B cell (primary cell): ENCODE data around the gene PLN. TPM values are rescaled to one million over a fixed set of nuclear protein-coding genes. Genes with fewer than 3 reads are reported as not detected.

Experiments
- ATAC-seq: fragments of 200-7000 bp; cut with Tn5 transposase; one replicate; pipeline ENCODE4 v1.10.0; 2021; ENCODE audit warnings: low read depth, mild to moderate bottlenecking, moderate number of reproducible peaks, moderate library complexity
- CTCF ChIA-PET: fragments of 350-600 bp; sonication (Branson Sonifier 250); formaldehyde crosslinking; loops from one replicate; lab custom pipeline; 2021; ENCODE audit warnings: antibody characterized with exemption, inconsistent platforms; lab: Charles Lee
- POLR2A ChIA-PET: fragments of 350-600 bp; sonication (Branson Sonifier 250); formaldehyde crosslinking; loops from one replicate; lab custom pipeline; 2021; ENCODE audit warnings: antibody characterized with exemption; lab: Charles Lee
- DNase-seq: peaks from one replicate; pipeline ENCODE4 v3.0.0; 2013
- H2AFZ ChIP-seq: 2 replicates; pipeline ENCODE4 v1.6.1; 2012; ENCODE audit warnings: mild to moderate bottlenecking, low read depth, low read length; ENCODE audit not compliant: insufficient read depth, poor library complexity, severe bottlenecking
- H3K27ac ChIP-seq, 2 donors: 1 replicate in 1 of 2; 2 replicates in 1 of 2; pipeline ENCODE4 v1.5.1; 2012 to 2013; ENCODE audit warnings: low read length in 2 of 2, mild to moderate bottlenecking in 2 of 2, moderate library complexity in 1 of 2
- H3K27me3 ChIP-seq, 4 experiments: fragments of 200-600 bp in 1 of 4; sonication (generic) in 1 of 4; replicated peaks in 1 of 4; 1 replicate in 2 of 4; 2 replicates in 2 of 4; pipeline versions ENCODE4 v1.6.1 to v1.7.0; 2013 to 2016; ENCODE audit warnings: low read length in 3 of 4, mild to moderate bottlenecking in 2 of 4, mixed read lengths in 1 of 4, moderate library complexity in 1 of 4; ENCODE audit not compliant: insufficient read depth in 4 of 4, control insufficient read depth in 3 of 4; ENCODE audit errors: control extremely low read depth in 1 of 4
- H3K36me3 ChIP-seq, 2 experiments: replicated peaks in 1 of 2; 1 replicate in 1 of 2; 2 replicates in 1 of 2; pipeline versions ENCODE4 v1.6.1 to v1.7.1; 2013; ENCODE audit warnings: low read length in 1 of 2; ENCODE audit not compliant: insufficient read depth in 2 of 2, control insufficient read depth in 1 of 2; ENCODE audit errors: control extremely low read depth in 1 of 2, extremely low read depth in 1 of 2
- H3K4me1 ChIP-seq, 2 donors: fragments of 200-600 bp in 1 of 2; sonication (generic) in 1 of 2; 1 replicate in 1 of 2; 2 replicates in 1 of 2; pipeline versions ENCODE4 v1.5.1 to v1.6.1; 2013 to 2017; ENCODE audit warnings: low read length in 2 of 2; ENCODE audit not compliant: control insufficient read depth in 2 of 2, insufficient read depth in 2 of 2
- H3K4me2 ChIP-seq: replicated peaks from 2 replicates; pipeline ENCODE3; 2012; ENCODE audit warnings: mild to moderate bottlenecking, low read depth, low read length; ENCODE audit not compliant: poor library complexity, severe bottlenecking
- H3K4me3 ChIP-seq, 5 experiments: fragments of 200-600 bp in 1 of 5; sonication (generic) in 1 of 5; 1 replicate in 3 of 5; 2 replicates in 2 of 5; pipeline versions ENCODE4 v1.5.1 to v1.7.0; 2011 to 2016; ENCODE audit warnings: low read length in 4 of 5, mild to moderate bottlenecking in 4 of 5, low read depth in 2 of 5, control low read depth in 1 of 5, moderate library complexity in 1 of 5; ENCODE audit not compliant: insufficient read depth in 1 of 5; ENCODE audit errors: control extremely low read depth in 1 of 5, extremely low read depth in 1 of 5
- H3K79me2 ChIP-seq: fragments of 200-600 bp; sonication (generic); one replicate; pipeline ENCODE4 v1.6.0; 2016; ENCODE audit warnings: low read length; ENCODE audit not compliant: control insufficient read depth, insufficient read depth
- H3K9ac ChIP-seq: fragments of 200-600 bp; sonication (generic); 2 replicates; pipeline ENCODE4 v1.6.1; 2017; ENCODE audit warnings: mild to moderate bottlenecking, low read length, moderate library complexity
- H3K9me3 ChIP-seq, 3 donors: one replicate each; pipeline versions ENCODE4 v1.6.1 to v1.7.1; 2013; ENCODE audit warnings: low read length in 2 of 3; ENCODE audit not compliant: control insufficient read depth in 2 of 3, insufficient read depth in 1 of 3; ENCODE audit errors: control extremely low read depth in 1 of 3
- H4K20me1 ChIP-seq: 2 replicates; pipeline ENCODE4 v1.6.0; 2012; ENCODE audit warnings: mild to moderate bottlenecking, low read length; ENCODE audit not compliant: insufficient read depth, control insufficient read depth, poor library complexity, severe bottlenecking
- H3K27ac Mint-ChIP-seq: one replicate; pipeline ENCODE4 v1.8.0; 2021; ENCODE audit warnings: mixed read lengths
- H3K27me3 Mint-ChIP-seq: one replicate; pipeline ENCODE4 v1.8.0; 2021; ENCODE audit warnings: mixed read lengths
- H3K4me1 Mint-ChIP-seq: one replicate; pipeline ENCODE4 v1.8.0; 2021; ENCODE audit warnings: mixed read lengths
- H3K4me3 Mint-ChIP-seq: one replicate; pipeline ENCODE4 v1.8.0; 2021; ENCODE audit warnings: mixed read lengths
- H3K9me3 Mint-ChIP-seq: one replicate; pipeline ENCODE4 v1.8.0; 2022; ENCODE audit warnings: mixed read lengths; ENCODE audit not compliant: insufficient read depth
- EZH2 ChIP-seq: IDR thresholded peaks from 2 replicates; pipeline ENCODE4 v1.6.1; 2012; ENCODE audit warnings: borderline replicate concordance, low read depth, mild to moderate bottlenecking, moderate library complexity, low read length; ENCODE audit not compliant: insufficient read depth, poor library complexity, severe bottlenecking
- WGBS: methylation state at CpG from one replicate; pipeline ENCODE4 v1.1.5; 2013; ENCODE audit warnings: missing lambda C conversion rate; ENCODE audit not compliant: insufficient coverage; 5-methylcytosine and 5-hydroxymethylcytosine counted together
- intact Hi-C: fragments of 100-400 bp; cut with micrococcal nuclease; formaldehyde crosslinking; loops from one replicate; pipeline ENCODE4 v1.10.0; 2022
- polyA plus RNA-seq: library from polyadenylated mRNA; depleted of rRNA; stranded (reverse); fragments of >200 nt; gene quantifications from 2 replicates; pipeline ENCODE4 v1.2.3, GENCODE V29; 2012
- total RNA-seq, 2 donors: library from RNA; stranded (reverse); fragments of 120-200 nt in 1 of 2; gene quantifications; 1 replicate in 1 of 2; 2 replicates in 1 of 2; pipeline versions ENCODE4 v1.2.3 to v1.2.4, GENCODE V29; 2013 to 2022
- TF ChIP-seq, protein P1 (sequence below): fragments of 200-600 bp; IDR thresholded peaks from one replicate; pipeline ENCODE4 v1.8.0; 2022; ENCODE audit warnings: antibody characterized with exemption, mild to moderate bottlenecking

PLN gene
- total and polyA plus RNA-seq, 2 donors (not counting 1 experiment from before 2014, with no cell fraction given): not detected

- Histone ChIP-seq H4K20me1 (no peaks in the 10 kb centered on the region), H3K36me3 (peaks cover 1 to 12% of the 10 kb centered on the region in 2 experiments), H3K9me3 (peaks cover 0 to 14% (median 3%) of the 10 kb centered on the region in 3 donors), H3K4me3 (no peak overlapping the region), H3K27me3 (no peaks in the 10 kb centered on the region), H3K27ac (no peak overlapping the region), H2AFZ (no peak overlapping the region), H3K4me2 (no peak overlapping the region), H3K4me1 (no peaks in the 10 kb centered on the region), H3K79me2 (peaks cover 4% of the 10 kb centered on the region), H3K9ac (no peak overlapping the region)
- Mint-ChIP-seq H3K9me3 (peaks cover 4% of the 10 kb centered on the region), H3K27ac (no peak overlapping the region), H3K4me3 (no peak overlapping the region), H3K4me1 (peaks cover 7% of the 10 kb centered on the region), H3K27me3 (no peaks in the 10 kb centered on the region)
- ATAC-seq (no peak), DNase-seq (no peak)
- POLR2A ChIA-PET: no interaction called here
- intact Hi-C loops: no loop called here
- CTCF ChIA-PET: interaction anchor here (0.9 kb wide), 1 partner anchor 217 kb away, joined by 3 read pairs; no protein-coding TSS in a partner anchor
- TF ChIP-seq, protein P1, sequence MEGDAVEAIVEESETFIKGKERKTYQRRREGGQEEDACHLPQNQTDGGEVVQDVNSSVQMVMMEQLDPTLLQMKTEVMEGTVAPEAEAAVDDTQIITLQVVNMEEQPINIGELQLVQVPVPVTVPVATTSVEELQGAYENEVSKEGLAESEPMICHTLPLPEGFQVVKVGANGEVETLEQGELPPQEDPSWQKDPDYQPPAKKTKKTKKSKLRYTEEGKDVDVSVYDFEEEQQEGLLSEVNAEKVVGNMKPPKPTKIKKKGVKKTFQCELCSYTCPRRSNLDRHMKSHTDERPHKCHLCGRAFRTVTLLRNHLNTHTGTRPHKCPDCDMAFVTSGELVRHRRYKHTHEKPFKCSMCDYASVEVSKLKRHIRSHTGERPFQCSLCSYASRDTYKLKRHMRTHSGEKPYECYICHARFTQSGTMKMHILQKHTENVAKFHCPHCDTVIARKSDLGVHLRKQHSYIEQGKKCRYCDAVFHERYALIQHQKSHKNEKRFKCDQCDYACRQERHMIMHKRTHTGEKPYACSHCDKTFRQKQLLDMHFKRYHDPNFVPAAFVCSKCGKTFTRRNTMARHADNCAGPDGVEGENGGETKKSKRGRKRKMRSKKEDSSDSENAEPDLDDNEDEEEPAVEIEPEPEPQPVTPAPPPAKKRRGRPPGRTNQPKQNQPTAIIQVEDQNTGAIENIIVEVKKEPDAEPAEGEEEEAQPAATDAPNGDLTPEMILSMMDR: no peak
- no peak for TF ChIP-seq EZH2
- 83% methylated on average over 1 of the region's 5 CpGs for WGBS
These were observed 36.8 kb downstream of the PLN start for GRCh38 chr6:118584911-118585310.

DNA sequence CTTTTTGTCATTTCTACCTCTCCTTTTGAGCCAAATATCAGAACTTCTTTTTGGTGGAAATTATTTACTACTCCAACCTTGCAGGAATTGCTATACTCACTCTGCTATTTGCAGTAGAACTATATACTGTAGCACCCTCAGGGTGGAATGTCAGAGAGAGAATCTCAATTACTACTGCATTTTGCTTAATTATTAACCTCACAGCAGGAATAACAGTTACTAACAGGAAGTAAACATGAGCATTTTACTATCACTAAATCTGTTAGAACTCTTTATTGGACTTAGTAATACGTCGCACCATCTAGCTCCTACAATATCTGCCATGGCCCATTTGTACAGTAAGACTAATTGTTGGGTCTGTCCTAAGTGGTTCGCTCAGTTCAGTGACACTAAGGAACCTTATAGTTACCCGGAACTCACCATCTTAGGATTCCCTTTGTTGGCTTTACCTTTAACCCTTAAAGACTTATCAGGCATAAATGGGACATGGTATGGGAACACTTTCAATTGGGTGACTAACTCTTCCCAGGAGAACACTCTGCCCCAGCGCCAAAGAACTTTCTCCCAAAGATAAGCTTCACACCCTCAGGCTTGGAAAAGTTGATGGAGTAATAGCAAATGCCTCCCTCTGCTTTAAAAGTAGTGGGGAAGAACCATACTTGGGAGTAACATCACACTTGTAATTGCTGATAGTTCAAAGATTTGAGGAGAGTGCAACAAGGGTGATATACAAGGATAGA, 38.8 kb downstream of the PLN start:
- Histone ChIP-seq H3K9ac (no peak overlapping the region), H2AFZ (no peak overlapping the region), H3K36me3 (peaks cover 1 to 8% of the 10 kb centered on the region in 2 experiments), H3K27me3 (no peaks in the 10 kb centered on the region), H3K27ac (no peak overlapping the region), H3K4me1 (no peaks in the 10 kb centered on the region), H3K9me3 (peaks cover 0 to 4% (median 0%) of the 10 kb centered on the region in 3 donors), H3K4me2 (no peak overlapping the region), H4K20me1 (no peaks in the 10 kb centered on the region), H3K4me3 (no peak overlapping the region), H3K79me2 (peaks cover 9% of the 10 kb centered on the region)
- intact Hi-C loops: no loop called here
- TF ChIP-seq, protein P1: no peak
- no peak for TF ChIP-seq EZH2
- ChIA-PET CTCF (no interaction called here), POLR2A (no interaction called here)
- ATAC-seq (no peak), DNase-seq (no peak)
- H3K27ac Mint-ChIP-seq: no peak overlapping the region
- H3K9me3 Mint-ChIP-seq: no peaks in the 10 kb centered on the region
- no CpG with 5 or more reads among the region's 5 CpGs for WGBS
- H3K4me1 Mint-ChIP-seq: peaks cover 5% of the 10 kb centered on the region
- no peak overlapping the region for H3K4me3 Mint-ChIP-seq
- H3K27me3 Mint-ChIP-seq: no peaks in the 10 kb centered on the region
